Muscle layer of duodenum (tissue), 2 donors: ENCODE measurements around the gene LSAMP.

Source experiments
- H3K27ac ChIP-seq: one replicate; pipeline ENCODE4 v1.7.0; 2013; ENCODE audit warnings: mild to moderate bottlenecking, low read length
- H3K27me3 ChIP-seq: one replicate; pipeline ENCODE4 v1.7.0; 2013; ENCODE audit warnings: low read depth, mild to moderate bottlenecking, control low read depth, low read length
- H3K36me3 ChIP-seq, 2 donors: one replicate each; pipeline ENCODE4 v1.7.0; 2013; ENCODE audit warnings: low read length in 2 of 2, control low read depth in 1 of 2, mild to moderate bottlenecking in 1 of 2; ENCODE audit not compliant: insufficient read depth in 2 of 2, control insufficient read depth in 1 of 2
- H3K4me1 ChIP-seq, 2 donors: one replicate each; pipeline ENCODE4 v1.7.0; 2013; ENCODE audit warnings: low read length in 2 of 2, mild to moderate bottlenecking in 2 of 2, control low read depth in 1 of 2, moderate library complexity in 1 of 2; ENCODE audit not compliant: insufficient read depth in 2 of 2, control insufficient read depth in 1 of 2
- H3K4me3 ChIP-seq, 2 donors: one replicate each; pipeline ENCODE4 v1.7.0; 2013; ENCODE audit warnings: low read length in 2 of 2, low read depth in 1 of 2, mild to moderate bottlenecking in 1 of 2
- H3K9me3 ChIP-seq, 2 donors: one replicate each; pipeline ENCODE4 v1.7.0; 2013; ENCODE audit warnings: low read length in 2 of 2, control low read depth in 1 of 2, mild to moderate bottlenecking in 1 of 2; ENCODE audit not compliant: control insufficient read depth in 1 of 2
- donor health status: healthy.

Gene LSAMP

GRCh38 chr3:116260491-116260890, 184.8 kb downstream of the LSAMP start:
- H3K4me1 ChIP-seq = peaks cover 0 to 5% of the 10 kb centered on the region in 2 donors
- no peaks in the 10 kb centered on the region for H3K36me3 ChIP-seq
- H3K4me3 ChIP-seq = no peak overlapping the region
- no peak overlapping the region for H3K27ac ChIP-seq
- no peaks in the 10 kb centered on the region for H3K9me3 ChIP-seq
- no peaks in the 10 kb centered on the region for H3K27me3 ChIP-seq

- H3K9me3 ChIP-seq = no peaks in the 10 kb centered on the region
- H3K4me1 ChIP-seq = peaks cover 0 to 10% of the 10 kb centered on the region in 2 donors
- no peak overlapping the region for H3K4me3 ChIP-seq
- H3K36me3 ChIP-seq = no peaks in the 10 kb centered on the region
- H3K27ac ChIP-seq = no peak overlapping the region
- H3K27me3 ChIP-seq = no peaks in the 10 kb centered on the region
Observed at GRCh38 chr3:116259984-116260383, 185.3 kb downstream of the LSAMP start.

GRCh38 chr3:116256843-116257485, 188.3 kb downstream of the LSAMP start:
- H3K9me3 ChIP-seq = no peaks in the 10 kb centered on the region
- no peak overlapping the region for H3K4me3 ChIP-seq
- H3K4me1 ChIP-seq = peaks cover 0 to 7% of the 10 kb centered on the region in 2 donors
- no peak overlapping the region for H3K27ac ChIP-seq
- H3K36me3 ChIP-seq = no peaks in the 10 kb centered on the region
- no peaks in the 10 kb centered on the region for H3K27me3 ChIP-seq

GRCh38 chr3:116254541-116254940, 190.7 kb downstream of the LSAMP start:
- Histone ChIP-seq H3K36me3 (no peaks in the 10 kb centered on the region), H3K4me1 (peaks cover 0 to 7% of the 10 kb centered on the region in 2 donors), H3K27me3 (no peaks in the 10 kb centered on the region), H3K4me3 (no peak overlapping the region), H3K9me3 (no peaks in the 10 kb centered on the region), H3K27ac (peak overlapping the region; percentile 27)

GRCh38 chr3:116253511-116253910, 191.8 kb downstream of the LSAMP start:
- Histone ChIP-seq H3K9me3 (no peaks in the 10 kb centered on the region), H3K27ac (no peak overlapping the region), H3K4me3 (no peak overlapping the region), H3K27me3 (no peaks in the 10 kb centered on the region), H3K36me3 (no peaks in the 10 kb centered on the region), H3K4me1 (peaks cover 0 to 7% of the 10 kb centered on the region in 2 donors)

- no peak overlapping the region for H3K27ac ChIP-seq
- no peaks in the 10 kb centered on the region for H3K36me3 ChIP-seq
- H3K4me1 ChIP-seq = no peaks in the 10 kb centered on the region
- H3K9me3 ChIP-seq = no peaks in the 10 kb centered on the region
- H3K27me3 ChIP-seq = no peaks in the 10 kb centered on the region
- no peak overlapping the region for H3K4me3 ChIP-seq
Observed at GRCh38 chr3:116247605-116248004, 197.7 kb downstream of the LSAMP start.

GRCh38 chr3:116246406-116246980, 198.8 kb downstream of the LSAMP start:
- Histone ChIP-seq H3K4me1 (no peaks in the 10 kb centered on the region), H3K9me3 (no peaks in the 10 kb centered on the region), H3K4me3 (no peak overlapping the region), H3K27me3 (no peaks in the 10 kb centered on the region), H3K27ac (no peak overlapping the region), H3K36me3 (no peaks in the 10 kb centered on the region)

GRCh38 chr3:116242825-116243224, 202.5 kb downstream of the LSAMP start:
- Histone ChIP-seq H3K9me3 (no peaks in the 10 kb centered on the region), H3K4me1 (no peaks in the 10 kb centered on the region), H3K27ac (no peak overlapping the region), H3K36me3 (no peaks in the 10 kb centered on the region), H3K27me3 (no peaks in the 10 kb centered on the region), H3K4me3 (no peak overlapping the region)

- H3K9me3 ChIP-seq = no peaks in the 10 kb centered on the region
- H3K4me3 ChIP-seq = no peak overlapping the region
- no peak overlapping the region for H3K27ac ChIP-seq
- H3K4me1 ChIP-seq = no peaks in the 10 kb centered on the region
- no peaks in the 10 kb centered on the region for H3K27me3 ChIP-seq
- H3K36me3 ChIP-seq = no peaks in the 10 kb centered on the region
Observed at GRCh38 chr3:116241677-116242076, 203.6 kb downstream of the LSAMP start.

GRCh38 chr3:116240261-116240660, 205.0 kb downstream of the LSAMP start:
- no peak overlapping the region for H3K27ac ChIP-seq
- H3K9me3 ChIP-seq = no peaks in the 10 kb centered on the region
- H3K27me3 ChIP-seq = no peaks in the 10 kb centered on the region
- H3K4me3 ChIP-seq = no peak overlapping the region
- no peaks in the 10 kb centered on the region for H3K4me1 ChIP-seq
- H3K36me3 ChIP-seq = no peaks in the 10 kb centered on the region

- H3K27me3 ChIP-seq = no peaks in the 10 kb centered on the region
- H3K4me1 ChIP-seq = no peaks in the 10 kb centered on the region
- H3K36me3 ChIP-seq = no peaks in the 10 kb centered on the region
- H3K27ac ChIP-seq = no peak overlapping the region
- no peak overlapping the region for H3K4me3 ChIP-seq
- H3K9me3 ChIP-seq = no peaks in the 10 kb centered on the region
Observed at GRCh38 chr3:116238846-116239565, 206.3 kb downstream of the LSAMP start.
